DND-41 (cell line): ENCODE data around the gene PCDHGC4.

Source experiments
- EZH2 ChIP-seq: IDR thresholded peaks from 3 replicates; pipeline ENCODE4 v1.6.1; 2012; ENCODE audit warnings: borderline replicate concordance, low read depth, mild to moderate bottlenecking, moderate library complexity, low read length, inconsistent platforms; ENCODE audit not compliant: severe bottlenecking
- TF ChIP-seq, protein P1 (sequence below): IDR thresholded peaks from 2 replicates; pipeline ENCODE4 v1.5.1; 2012; ENCODE audit warnings: borderline replicate concordance, low read length, moderate library complexity, mild to moderate bottlenecking; ENCODE audit not compliant: poor library complexity, severe bottlenecking; ENCODE audit errors: extremely low read depth

DNA sequence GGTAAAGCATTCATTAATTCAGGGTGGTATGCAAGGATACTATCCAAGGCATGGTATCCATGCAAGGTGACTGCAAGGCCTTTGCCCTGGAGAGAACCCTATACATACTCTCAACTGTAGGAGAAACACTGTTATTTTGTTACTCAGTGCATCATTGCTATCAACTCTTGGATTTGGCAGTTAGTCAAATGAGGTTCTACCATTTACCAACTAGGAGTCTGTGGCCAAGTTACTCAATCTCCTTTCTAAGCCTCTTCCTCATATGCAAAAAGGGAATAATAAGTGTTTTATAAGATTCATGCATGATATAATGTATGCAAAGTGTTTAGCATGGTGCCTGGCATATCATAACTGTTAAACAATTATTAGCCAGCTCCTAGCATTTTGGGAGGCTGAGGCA, 5.1 kb upstream of the PCDHGC4 start:
- TF ChIP-seq, protein P1, sequence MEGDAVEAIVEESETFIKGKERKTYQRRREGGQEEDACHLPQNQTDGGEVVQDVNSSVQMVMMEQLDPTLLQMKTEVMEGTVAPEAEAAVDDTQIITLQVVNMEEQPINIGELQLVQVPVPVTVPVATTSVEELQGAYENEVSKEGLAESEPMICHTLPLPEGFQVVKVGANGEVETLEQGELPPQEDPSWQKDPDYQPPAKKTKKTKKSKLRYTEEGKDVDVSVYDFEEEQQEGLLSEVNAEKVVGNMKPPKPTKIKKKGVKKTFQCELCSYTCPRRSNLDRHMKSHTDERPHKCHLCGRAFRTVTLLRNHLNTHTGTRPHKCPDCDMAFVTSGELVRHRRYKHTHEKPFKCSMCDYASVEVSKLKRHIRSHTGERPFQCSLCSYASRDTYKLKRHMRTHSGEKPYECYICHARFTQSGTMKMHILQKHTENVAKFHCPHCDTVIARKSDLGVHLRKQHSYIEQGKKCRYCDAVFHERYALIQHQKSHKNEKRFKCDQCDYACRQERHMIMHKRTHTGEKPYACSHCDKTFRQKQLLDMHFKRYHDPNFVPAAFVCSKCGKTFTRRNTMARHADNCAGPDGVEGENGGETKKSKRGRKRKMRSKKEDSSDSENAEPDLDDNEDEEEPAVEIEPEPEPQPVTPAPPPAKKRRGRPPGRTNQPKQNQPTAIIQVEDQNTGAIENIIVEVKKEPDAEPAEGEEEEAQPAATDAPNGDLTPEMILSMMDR = no peak
- TF ChIP-seq EZH2 = no peak
